ENCODE data around the gene ABHD17C.
"Not testable (repeated sequence)": the region's sequence is repeated elsewhere in the genome, so short reads cannot be mapped to it uniquely, and the experiment has no call there.

ABHD17C gene
- long read RNA-seq, result 0 reads

GRCh38 chr15:80695099-80695910 is at the start of gene ABHD17C:
Gene ABHD17C (plus strand): TSS chr15:80695310. CDS start chr15:80695430, 120 bp downstream.
- peak; percentile 26 to 28 for DNase-seq (ENCODE audit: low read depth in 1 of 2, low spot score in 1 of 2)
- H3K4me3 ChIP-seq (replicated peaks; ENCODE audit: insufficient read depth, low read length), result peak within 1 kb of the TSS; percentile 75
- no peak for TF ChIP-seq POLR2AphosphoS5 (IDR thresholded peaks at IDR 0.05; ENCODE audit: low read depth)
- TF ChIP-seq GABPA (IDR thresholded peaks at IDR 0.05; ENCODE audit: low read depth), result no peak
- TF ChIP-seq SPI1 (IDR thresholded peaks at IDR 0.05; ENCODE audit: borderline replicate concordance, low read depth), result no peak
- no peak for TF ChIP-seq CTCF (IDR thresholded peaks at IDR 0.05; ENCODE audit: insufficient read depth, low read length)
- no peak for TF ChIP-seq REST (IDR thresholded peaks at IDR 0.05; ENCODE audit: insufficient replicate concordance, low read depth)
- peaks cover 13% of the 10 kb centered on the region for H3K27me3 ChIP-seq (ENCODE audit: insufficient read depth, poor library complexity, severe bottlenecking)
- peak within 1 kb of the TSS; percentile 29 for H3K27ac ChIP-seq (replicated peaks)

- Histone ChIP-seq H3K27me3 (ENCODE audit: insufficient read depth, poor library complexity, severe bottlenecking) (no peaks in the 10 kb centered on the region), H3K27ac (replicated peaks) (no peak overlapping the region), H3K4me3 (replicated peaks; ENCODE audit: insufficient read depth, low read length) (no peak overlapping the region)
- DNase-seq (ENCODE audit: low read depth in 1 of 2, low spot score in 1 of 2), result no peak
- TF ChIP-seq POLR2AphosphoS5 (IDR thresholded peaks at IDR 0.05; ENCODE audit: low read depth) (no peak), CTCF (IDR thresholded peaks at IDR 0.05; ENCODE audit: insufficient read depth, low read length) (no peak), GABPA (IDR thresholded peaks at IDR 0.05; ENCODE audit: low read depth) (no peak), SPI1 (IDR thresholded peaks at IDR 0.05; ENCODE audit: borderline replicate concordance, low read depth) (no peak), REST (IDR thresholded peaks at IDR 0.05; ENCODE audit: insufficient replicate concordance, low read depth) (no peak)
Measured at GRCh38 chr15:80645494-80646065, 49.5 kb upstream of the ABHD17C start.

- not testable (repeated sequence) for DNase-seq (ENCODE audit: low read depth in 1 of 2, low spot score in 1 of 2); H3K4me3 ChIP-seq (replicated peaks; ENCODE audit: insufficient read depth, low read length); H3K27me3 ChIP-seq (ENCODE audit: insufficient read depth, poor library complexity, severe bottlenecking); H3K27ac ChIP-seq (replicated peaks)
Measured at GRCh38 chr15:80647424-80647823, 47.7 kb upstream of the ABHD17C start.

GRCh38 chr15:80654299-80654698 is 40.8 kb upstream of the ABHD17C start:
- Histone ChIP-seq H3K27ac (replicated peaks) (no peak overlapping the region), H3K27me3 (ENCODE audit: insufficient read depth, poor library complexity, severe bottlenecking) (no peaks in the 10 kb centered on the region), H3K4me3 (replicated peaks; ENCODE audit: insufficient read depth, low read length) (no peak overlapping the region)
- TF ChIP-seq SPI1 (IDR thresholded peaks at IDR 0.05; ENCODE audit: borderline replicate concordance, low read depth) (no peak), POLR2AphosphoS5 (IDR thresholded peaks at IDR 0.05; ENCODE audit: low read depth) (no peak), CTCF (IDR thresholded peaks at IDR 0.05; ENCODE audit: insufficient read depth, low read length) (no peak), GABPA (IDR thresholded peaks at IDR 0.05; ENCODE audit: low read depth) (no peak), REST (IDR thresholded peaks at IDR 0.05; ENCODE audit: insufficient replicate concordance, low read depth) (no peak)
- DNase-seq (ENCODE audit: low read depth in 1 of 2, low spot score in 1 of 2), result no peak
